HCT116 (cell line): ENCODE results near the gene TMEM139. TPM values are rescaled to one million over a fixed set of nuclear protein-coding genes. Genes with fewer than 3 reads are reported as not detected.
A peak's percentile ranks its signal among the peaks of the same experiment; 100 is the strongest.

Source experiments
- ATAC-seq: fragments of 200-7000 bp; cut with Tn5 transposase; 2 replicates; pipeline ENCODE4 v1.9.1; 2020; ENCODE audit warnings: mild to moderate bottlenecking, moderate library complexity
- BruUV-seq: library from RNA; stranded (reverse); fragments of 400-500 nt; replicated peaks from 2 replicates; lab custom pipeline; 2021; lab: Mats Ljungman, UMichigan
- CTCF ChIA-PET: fragments of 300-600 bp; sonication (Branson Sonifier 250); formaldehyde crosslinking; loops from one replicate; lab custom pipeline; 2021; ENCODE audit warnings: antibody characterized with exemption; lab: Charles Lee
- POLR2A ChIA-PET: fragments of 300-600, 350-600 bp; sonication (Branson Sonifier 250); formaldehyde crosslinking; loops from one replicate; lab custom pipeline; 2021; ENCODE audit warnings: antibody characterized with exemption; lab: Charles Lee
- RAD21 ChIA-PET, 2 experiments: fragments of 300-600 bp; sonication (Branson Sonifier 250); formaldehyde crosslinking; loops; one replicate each; lab custom pipeline; 2023; ENCODE audit warnings: low total read pairs in 2 of 2; ENCODE audit not compliant: uncharacterized antibody in 2 of 2, unreplicated experiment in 2 of 2, low non-redundant PET in 1 of 2; lab: Charles Lee
- DNase-seq: peaks from one replicate; pipeline ENCODE4 v3.0.0-alpha.2; 2010; ENCODE audit warnings: low read depth, low spot score
- H2AFZ ChIP-seq: fragments of 200-600 bp; shearing (Covaris generic), sonication (generic); 2 replicates; pipeline ENCODE4 v1.6.1; 2017; ENCODE audit warnings: low read depth, mixed run types, mixed read lengths, antibody characterized with exemption, low read length; ENCODE audit not compliant: poor library complexity, severe bottlenecking
- H3K27ac ChIP-seq: 2 replicates; pipeline ENCODE4 v1.5.1; 2012; ENCODE audit warnings: low read depth, low read length
- H3K27me3 ChIP-seq: fragments of 200-600 bp; sonication (generic); 2 replicates; pipeline ENCODE4 v1.6.1; 2016; ENCODE audit warnings: mixed run types, low read length, mixed read lengths; ENCODE audit not compliant: insufficient read depth
- H3K36me3 ChIP-seq, 2 experiments: fragments of 200-500 bp in 1 of 2; fragments of 200-600 bp in 1 of 2; sonication (Bioruptor generic) in 1 of 2; sonication (generic) in 1 of 2; 2 replicates each; pipeline versions ENCODE4 v1.5.1 to v1.6.1; 2014 to 2016; ENCODE audit warnings: low read length in 2 of 2, inconsistent platforms in 1 of 2, mixed read lengths in 1 of 2, mixed run types in 1 of 2; ENCODE audit not compliant: insufficient read depth in 2 of 2, control insufficient read depth in 1 of 2
- H3K4me1 ChIP-seq, 2 experiments: fragments of 200-600 bp in 1 of 2; sonication (generic) in 1 of 2; 2 replicates each; pipeline versions ENCODE4 v1.5.1 to v1.6.1; 2012 to 2017; ENCODE audit warnings: low read length in 2 of 2, inconsistent platforms in 1 of 2, mild to moderate bottlenecking in 1 of 2, mixed read lengths in 1 of 2, mixed run types in 1 of 2, moderate library complexity in 1 of 2; ENCODE audit not compliant: insufficient read depth in 2 of 2, control insufficient read depth in 1 of 2
- H3K4me2 ChIP-seq: fragments of 200-600 bp; sonication (generic); 2 replicates; pipeline ENCODE4 v1.6.1; 2017; ENCODE audit warnings: mixed run types, low read length, mixed read lengths
- H3K4me3 ChIP-seq, 2 experiments: fragments of 200-600 bp in 1 of 2; sonication (generic) in 1 of 2; replicated peaks in 1 of 2; 2 replicates each; pipeline ENCODE4 v1.5.1; 2011 to 2016; ENCODE audit warnings: low read length in 2 of 2, control low read depth in 1 of 2, low read depth in 1 of 2, mild to moderate bottlenecking in 1 of 2, mixed read lengths in 1 of 2, mixed run types in 1 of 2
- H3K79me2 ChIP-seq: fragments of 200-600 bp; sonication (generic); 2 replicates; pipeline ENCODE4 v1.6.1; 2017; ENCODE audit warnings: mild to moderate bottlenecking, mixed run types, low read length, moderate library complexity, mixed read lengths; ENCODE audit not compliant: insufficient read depth
- H3K9ac ChIP-seq: fragments of 200-600 bp; sonication (generic); 2 replicates; pipeline ENCODE4 v1.6.1; 2016; ENCODE audit warnings: low read length, mixed read lengths
- H3K9me2 ChIP-seq: fragments of 200-600 bp; sonication (generic), shearing (Covaris generic); 2 replicates; pipeline ENCODE4 v1.6.1; 2017; ENCODE audit warnings: mixed run types, mild to moderate bottlenecking, moderate library complexity; ENCODE audit not compliant: insufficient read depth
- H3K9me3 ChIP-seq, 2 experiments: fragments of 200-500 bp in 1 of 2; fragments of 200-600 bp in 1 of 2; sonication (Bioruptor generic) in 1 of 2; sonication (generic) in 1 of 2; 2 replicates each; pipeline ENCODE4 v1.6.1; 2014 to 2017; ENCODE audit warnings: low read length in 2 of 2, mixed read lengths in 2 of 2, inconsistent platforms in 1 of 2, low read depth in 1 of 2, mild to moderate bottlenecking in 1 of 2, mixed run types in 1 of 2, moderate library complexity in 1 of 2; ENCODE audit not compliant: control insufficient read depth in 1 of 2, insufficient read depth in 1 of 2
- H4K20me1 ChIP-seq: fragments of 200-600 bp; sonication (generic), shearing (Covaris generic); 2 replicates; pipeline ENCODE4 v1.6.1; 2017; ENCODE audit warnings: mixed run types, mild to moderate bottlenecking, moderate library complexity; ENCODE audit not compliant: insufficient read depth
- CBX3 ChIP-seq: IDR thresholded peaks from 2 replicates; pipeline ENCODE4 v1.6.1; 2012; ENCODE audit warnings: low read depth
- EGR1 ChIP-seq: IDR thresholded peaks from 2 replicates; pipeline ENCODE4 v1.6.1; 2012; ENCODE audit warnings: low read depth
- ELF1 ChIP-seq: IDR thresholded peaks from 2 replicates; pipeline ENCODE4 v1.6.1; 2012; ENCODE audit warnings: low read depth, borderline replicate concordance
- FOSL1 ChIP-seq: IDR thresholded peaks from 2 replicates; pipeline ENCODE4 v1.6.1; 2012; ENCODE audit warnings: low read depth
- JUND ChIP-seq: IDR thresholded peaks from 2 replicates; pipeline ENCODE4 v1.6.1; 2012
- POLR2A ChIP-seq: IDR thresholded peaks from 2 replicates; pipeline ENCODE4 v1.7.0; 2011; ENCODE audit warnings: borderline replicate concordance; ENCODE audit not compliant: insufficient read depth, insufficient read length; ENCODE audit errors: extremely low read depth
- POLR2AphosphoS5 ChIP-seq: IDR thresholded peaks from 2 replicates; pipeline ENCODE4 v1.6.1; 2011; ENCODE audit warnings: mild to moderate bottlenecking, low read depth, low read length, moderate library complexity
- RAD21 ChIP-seq: IDR thresholded peaks from 2 replicates; pipeline ENCODE4 v1.6.1; 2012; ENCODE audit warnings: low read depth, mild to moderate bottlenecking
- SP1 ChIP-seq: IDR thresholded peaks from 2 replicates; pipeline ENCODE4 v1.6.1; 2012; ENCODE audit warnings: low read depth
- TCF7L2 ChIP-seq: IDR thresholded peaks from 2 replicates; pipeline ENCODE4 v1.7.0; 2011; ENCODE audit warnings: borderline replicate concordance, inconsistent platforms; ENCODE audit not compliant: insufficient read depth, insufficient read length; ENCODE audit errors: extremely low read depth
- YY1 ChIP-seq: IDR thresholded peaks from 2 replicates; pipeline ENCODE4 v1.6.1; 2011; ENCODE audit warnings: low read length, low read depth, moderate library complexity, mild to moderate bottlenecking; ENCODE audit not compliant: insufficient replicate concordance; ENCODE audit errors: extremely low read depth
- ZFX ChIP-seq: fragments of 450-650 bp; IDR thresholded peaks from 2 replicates; pipeline ENCODE4 v1.6.1; 2017
- intact Hi-C: fragments of 100-400 bp; cut with micrococcal nuclease; formaldehyde crosslinking; loops from 2 replicates; pipeline ENCODE4 v1.10.0; 2022
- total RNA-seq: library from RNA; stranded (reverse); gene quantifications from one replicate; pipeline ENCODE4 v1.2.1, GENCODE V29; 2021; ENCODE audit not compliant: unreplicated experiment
- TF ChIP-seq, protein P1 (sequence below): IDR thresholded peaks from 2 replicates; pipeline ENCODE4 v1.6.1; 2012
- TF ChIP-seq, protein P2 (sequence below): IDR thresholded peaks from 2 replicates; pipeline ENCODE4 v1.6.1; 2011; ENCODE audit warnings: mild to moderate bottlenecking, low read length, moderate library complexity; ENCODE audit not compliant: insufficient replicate concordance; ENCODE audit errors: extremely low read depth
- TF ChIP-seq, protein P3 (sequence below): IDR thresholded peaks from 2 replicates; pipeline ENCODE4 v1.6.1; 2012; ENCODE audit warnings: low read depth
- TF ChIP-seq, protein P4 (sequence below), 3 experiments: fragments of 200-600 bp in 1 of 3; sonication (generic) in 1 of 3; IDR thresholded peaks in 2 of 3; conservative IDR thresholded peaks in 1 of 3; 2 replicates each; pipeline ENCODE4 v1.5.1; 2012 to 2017; ENCODE audit warnings: low read depth in 2 of 3, low read length in 2 of 3, antibody characterized with exemption in 1 of 3, borderline replicate concordance in 1 of 3, control low read depth in 1 of 3, mild to moderate bottlenecking in 1 of 3, mixed read lengths in 1 of 3, mixed run types in 1 of 3, moderate library complexity in 1 of 3; ENCODE audit not compliant: insufficient read depth in 1 of 3

The TMEM139 gene
- total RNA-seq, 1 experiment from 2014 or later = 9.9 TPM

DNA sequence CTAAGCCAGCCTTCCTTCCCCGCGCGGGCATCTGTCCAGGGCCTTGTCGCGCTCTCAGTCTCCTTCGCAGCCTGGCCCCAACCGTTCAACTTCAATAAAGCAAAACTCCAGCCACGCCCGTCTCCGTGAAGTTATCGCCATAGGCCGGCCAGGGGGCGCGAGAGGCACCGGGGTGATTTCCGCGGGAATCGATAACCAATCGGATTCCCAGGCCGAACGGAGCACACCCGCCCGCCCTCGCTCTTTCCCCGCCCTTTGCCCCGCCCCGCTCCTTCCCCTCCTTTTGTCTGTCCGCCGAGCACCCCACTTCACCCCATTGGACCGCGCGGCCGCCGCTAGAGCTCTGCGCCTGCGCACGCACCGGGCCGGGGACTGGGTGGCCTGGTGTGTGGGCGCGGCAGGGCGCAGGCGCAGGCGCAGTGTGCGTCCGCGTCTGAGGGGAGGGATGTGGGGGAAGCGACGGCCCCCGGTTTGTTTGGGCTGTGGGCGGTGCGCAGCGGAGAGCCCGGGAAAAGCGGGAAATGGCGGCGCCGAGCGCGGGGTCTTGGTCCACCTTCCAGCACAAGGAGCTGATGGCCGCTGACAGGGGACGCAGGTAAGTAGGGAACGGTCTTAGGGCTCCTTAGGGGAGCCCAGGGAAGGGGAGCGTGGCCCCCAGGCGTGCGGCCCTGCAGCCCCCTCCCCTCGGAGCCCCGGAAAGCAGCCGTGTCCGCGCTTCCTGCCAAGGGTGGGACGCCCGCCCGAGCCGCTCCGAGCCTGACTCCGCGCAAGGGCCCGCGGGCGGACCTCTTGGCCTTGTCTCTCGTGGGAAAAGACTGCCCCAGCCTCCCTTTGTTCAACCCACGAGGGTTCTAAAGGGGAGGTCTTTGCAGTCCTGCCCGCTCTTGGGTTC is 3.4 kb downstream of the TMEM139 start, which contains the start of gene CASP2:
Gene CASP2, plus strand, starts transcription at position 417 of the 892 bp plus-strand sequence. Its CDS starts 105 bp downstream, at position 522.
- Histone ChIP-seq H3K4me2 (peak within 1 kb of the TSS; percentile 82), H3K4me3 (peak within 1 kb of the TSS; percentile 81 to 96), H3K9me3 (no peaks in the 10 kb centered on the region; a peak in 1 of 4 replicates), H2AFZ (no peak within 1 kb of the TSS), H4K20me1 (no peaks in the 10 kb centered on the region), H3K27ac (peak within 1 kb of the TSS; percentile 66), H3K9me2 (no peaks in the 10 kb centered on the region), H3K36me3 (peaks cover 15 to 17% of the 10 kb centered on the region in 2 experiments; a peak in 3 of 4 replicates), H3K79me2 (peaks cover 41% of the 10 kb centered on the region), H3K4me1 (peaks cover 27 to 57% of the 10 kb centered on the region in 2 experiments), H3K27me3 (no peaks in the 10 kb centered on the region), H3K9ac (peak within 1 kb of the TSS; percentile 98)
- BruUV-seq = no TSS peak
- ChIA-PET CTCF (interaction anchor here (0.6 to 1.0 kb wide), 4 partner anchors 9 to 92 kb away, joined by 3 to 4 read pairs (median 3); no protein-coding TSS in a partner anchor), POLR2A (interaction anchor here (1.0 kb wide), 2 partner anchors 9 to 13 kb away, joined by 3 read pairs; no protein-coding TSS in a partner anchor), RAD21 (no interaction called here)
- DNase-seq = peak; percentile 88
- intact Hi-C loops = no loop called here
- ATAC-seq = peak; percentile 86
- TF ChIP-seq TCF7L2 (peak; percentile 72), SP1 (peak; percentile 78), CBX3 (peak; percentile 67; the same call in 1 of the 2 replicates), POLR2AphosphoS5 (peak; percentile 83), ZFX (peak; percentile 57), FOSL1 (no peak), RAD21 (no peak), EGR1 (peak; percentile 91), ELF1 (no peak), POLR2A (peak; percentile 36), JUND (no peak), YY1 (peak; percentile 83)
- TF ChIP-seq, protein P1, sequence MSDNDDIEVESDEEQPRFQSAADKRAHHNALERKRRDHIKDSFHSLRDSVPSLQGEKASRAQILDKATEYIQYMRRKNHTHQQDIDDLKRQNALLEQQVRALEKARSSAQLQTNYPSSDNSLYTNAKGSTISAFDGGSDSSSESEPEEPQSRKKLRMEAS = peak; percentile 96
- TF ChIP-seq, protein P2, sequence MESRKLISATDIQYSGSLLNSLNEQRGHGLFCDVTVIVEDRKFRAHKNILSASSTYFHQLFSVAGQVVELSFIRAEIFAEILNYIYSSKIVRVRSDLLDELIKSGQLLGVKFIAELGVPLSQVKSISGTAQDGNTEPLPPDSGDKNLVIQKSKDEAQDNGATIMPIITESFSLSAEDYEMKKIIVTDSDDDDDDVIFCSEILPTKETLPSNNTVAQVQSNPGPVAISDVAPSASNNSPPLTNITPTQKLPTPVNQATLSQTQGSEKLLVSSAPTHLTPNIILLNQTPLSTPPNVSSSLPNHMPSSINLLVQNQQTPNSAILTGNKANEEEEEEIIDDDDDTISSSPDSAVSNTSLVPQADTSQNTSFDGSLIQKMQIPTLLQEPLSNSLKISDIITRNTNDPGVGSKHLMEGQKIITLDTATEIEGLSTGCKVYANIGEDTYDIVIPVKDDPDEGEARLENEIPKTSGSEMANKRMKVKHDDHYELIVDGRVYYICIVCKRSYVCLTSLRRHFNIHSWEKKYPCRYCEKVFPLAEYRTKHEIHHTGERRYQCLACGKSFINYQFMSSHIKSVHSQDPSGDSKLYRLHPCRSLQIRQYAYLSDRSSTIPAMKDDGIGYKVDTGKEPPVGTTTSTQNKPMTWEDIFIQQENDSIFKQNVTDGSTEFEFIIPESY = no peak
- TF ChIP-seq, protein P3, sequence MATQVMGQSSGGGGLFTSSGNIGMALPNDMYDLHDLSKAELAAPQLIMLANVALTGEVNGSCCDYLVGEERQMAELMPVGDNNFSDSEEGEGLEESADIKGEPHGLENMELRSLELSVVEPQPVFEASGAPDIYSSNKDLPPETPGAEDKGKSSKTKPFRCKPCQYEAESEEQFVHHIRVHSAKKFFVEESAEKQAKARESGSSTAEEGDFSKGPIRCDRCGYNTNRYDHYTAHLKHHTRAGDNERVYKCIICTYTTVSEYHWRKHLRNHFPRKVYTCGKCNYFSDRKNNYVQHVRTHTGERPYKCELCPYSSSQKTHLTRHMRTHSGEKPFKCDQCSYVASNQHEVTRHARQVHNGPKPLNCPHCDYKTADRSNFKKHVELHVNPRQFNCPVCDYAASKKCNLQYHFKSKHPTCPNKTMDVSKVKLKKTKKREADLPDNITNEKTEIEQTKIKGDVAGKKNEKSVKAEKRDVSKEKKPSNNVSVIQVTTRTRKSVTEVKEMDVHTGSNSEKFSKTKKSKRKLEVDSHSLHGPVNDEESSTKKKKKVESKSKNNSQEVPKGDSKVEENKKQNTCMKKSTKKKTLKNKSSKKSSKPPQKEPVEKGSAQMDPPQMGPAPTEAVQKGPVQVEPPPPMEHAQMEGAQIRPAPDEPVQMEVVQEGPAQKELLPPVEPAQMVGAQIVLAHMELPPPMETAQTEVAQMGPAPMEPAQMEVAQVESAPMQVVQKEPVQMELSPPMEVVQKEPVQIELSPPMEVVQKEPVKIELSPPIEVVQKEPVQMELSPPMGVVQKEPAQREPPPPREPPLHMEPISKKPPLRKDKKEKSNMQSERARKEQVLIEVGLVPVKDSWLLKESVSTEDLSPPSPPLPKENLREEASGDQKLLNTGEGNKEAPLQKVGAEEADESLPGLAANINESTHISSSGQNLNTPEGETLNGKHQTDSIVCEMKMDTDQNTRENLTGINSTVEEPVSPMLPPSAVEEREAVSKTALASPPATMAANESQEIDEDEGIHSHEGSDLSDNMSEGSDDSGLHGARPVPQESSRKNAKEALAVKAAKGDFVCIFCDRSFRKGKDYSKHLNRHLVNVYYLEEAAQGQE = no peak
- TF ChIP-seq, protein P4, sequence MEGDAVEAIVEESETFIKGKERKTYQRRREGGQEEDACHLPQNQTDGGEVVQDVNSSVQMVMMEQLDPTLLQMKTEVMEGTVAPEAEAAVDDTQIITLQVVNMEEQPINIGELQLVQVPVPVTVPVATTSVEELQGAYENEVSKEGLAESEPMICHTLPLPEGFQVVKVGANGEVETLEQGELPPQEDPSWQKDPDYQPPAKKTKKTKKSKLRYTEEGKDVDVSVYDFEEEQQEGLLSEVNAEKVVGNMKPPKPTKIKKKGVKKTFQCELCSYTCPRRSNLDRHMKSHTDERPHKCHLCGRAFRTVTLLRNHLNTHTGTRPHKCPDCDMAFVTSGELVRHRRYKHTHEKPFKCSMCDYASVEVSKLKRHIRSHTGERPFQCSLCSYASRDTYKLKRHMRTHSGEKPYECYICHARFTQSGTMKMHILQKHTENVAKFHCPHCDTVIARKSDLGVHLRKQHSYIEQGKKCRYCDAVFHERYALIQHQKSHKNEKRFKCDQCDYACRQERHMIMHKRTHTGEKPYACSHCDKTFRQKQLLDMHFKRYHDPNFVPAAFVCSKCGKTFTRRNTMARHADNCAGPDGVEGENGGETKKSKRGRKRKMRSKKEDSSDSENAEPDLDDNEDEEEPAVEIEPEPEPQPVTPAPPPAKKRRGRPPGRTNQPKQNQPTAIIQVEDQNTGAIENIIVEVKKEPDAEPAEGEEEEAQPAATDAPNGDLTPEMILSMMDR (IDR thresholded peaks at IDR 0.05 in 2 of 3, conservative IDR thresholded peaks at IDR 0.05 in 1 of 3; ENCODE audit: borderline replicate concordance in 1 of 3, insufficient read depth in 1 of 3, low read depth in 2 of 3, low read length in 2 of 3) = 0 out of 6 replicates have a peak, but pooled peaks of 1 of the 3 experiments have one; percentile 24
- TF ChIP-seq, all 23 proteins: peak for 10
